ENCODE data around the gene AP5S1. TPM values are rescaled to one million over a fixed set of nuclear protein-coding genes. Genes with fewer than 3 reads are reported as not detected.

Gene AP5S1
- total and polyA plus RNA-seq, 10 of the 15 experiments (the other 5 are each of a cell fraction or from before 2014, with no cell fraction given) = 3.8 to 13.2 (median 7.8) TPM

DNA sequence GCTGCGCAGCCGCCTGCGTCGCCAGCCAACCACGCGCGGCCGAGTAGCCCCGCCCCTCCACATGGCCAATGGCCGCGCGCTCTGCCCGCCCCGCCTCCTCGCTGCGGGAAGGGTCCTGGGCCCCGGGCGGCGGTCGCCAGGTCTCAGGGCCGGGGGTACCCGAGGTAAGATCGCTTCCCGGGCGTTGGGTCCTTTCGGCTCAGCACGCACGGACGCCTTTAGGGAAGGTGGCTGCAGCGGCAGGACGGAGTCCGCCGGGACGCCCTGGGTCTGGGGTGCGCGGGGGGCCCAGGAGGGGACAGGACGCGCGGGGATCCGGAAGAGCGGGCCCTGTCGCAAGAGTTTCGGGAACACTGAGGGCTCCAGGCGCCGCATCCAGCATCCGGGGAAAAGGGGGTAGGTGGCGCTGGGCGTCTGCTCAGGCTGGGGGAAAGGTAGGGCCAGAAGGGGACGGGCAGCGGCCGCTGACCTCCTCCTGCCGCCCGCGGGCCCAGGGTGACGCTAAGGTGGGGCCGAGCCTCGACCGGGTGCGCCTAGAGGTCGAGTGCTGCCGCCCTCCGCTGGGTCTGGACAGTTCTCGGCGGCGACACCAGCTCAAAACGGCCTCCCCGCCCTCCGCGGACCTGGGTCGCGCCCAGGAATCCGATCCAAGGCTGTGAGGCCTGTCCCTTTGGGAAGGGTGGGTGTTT lies 26.5 kb downstream of the AP5S1 start, which contains the start of gene MAVS (continued):
- TF ChIP-seq, protein P1, sequence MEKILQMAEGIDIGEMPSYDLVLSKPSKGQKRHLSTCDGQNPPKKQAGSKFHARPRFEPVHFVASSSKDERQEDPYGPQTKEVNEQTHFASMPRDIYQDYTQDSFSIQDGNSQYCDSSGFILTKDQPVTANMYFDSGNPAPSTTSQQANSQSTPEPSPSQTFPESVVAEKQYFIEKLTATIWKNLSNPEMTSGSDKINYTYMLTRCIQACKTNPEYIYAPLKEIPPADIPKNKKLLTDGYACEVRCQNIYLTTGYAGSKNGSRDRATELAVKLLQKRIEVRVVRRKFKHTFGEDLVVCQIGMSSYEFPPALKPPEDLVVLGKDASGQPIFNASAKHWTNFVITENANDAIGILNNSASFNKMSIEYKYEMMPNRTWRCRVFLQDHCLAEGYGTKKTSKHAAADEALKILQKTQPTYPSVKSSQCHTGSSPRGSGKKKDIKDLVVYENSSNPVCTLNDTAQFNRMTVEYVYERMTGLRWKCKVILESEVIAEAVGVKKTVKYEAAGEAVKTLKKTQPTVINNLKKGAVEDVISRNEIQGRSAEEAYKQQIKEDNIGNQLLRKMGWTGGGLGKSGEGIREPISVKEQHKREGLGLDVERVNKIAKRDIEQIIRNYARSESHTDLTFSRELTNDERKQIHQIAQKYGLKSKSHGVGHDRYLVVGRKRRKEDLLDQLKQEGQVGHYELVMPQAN (conservative IDR thresholded peaks at IDR 0.05) = peak; percentile 60
- TF ChIP-seq NBN (IDR thresholded peaks at IDR 0.05) (0 out of 2 replicates have a peak, but pooled peaks have one; percentile 15), BCL11A (IDR thresholded peaks at IDR 0.05; ENCODE audit: low read depth, low read length) (no peak), SIN3A (IDR thresholded peaks at IDR 0.05; ENCODE audit: low read depth, low read length) (peak; percentile 66; the same call in 1 of the 2 replicates), POLR2A (IDR thresholded peaks at IDR 0.05; ENCODE audit: low read depth, low read length) (peak; percentile 98), RAD51 (IDR thresholded peaks at IDR 0.05) (no peak), RFX5 (IDR thresholded peaks at IDR 0.05; ENCODE audit: low read depth, low read length) (peak; percentile 45; the same call in 1 of the 2 replicates), CHD1 (IDR thresholded peaks at IDR 0.05; ENCODE audit: low read depth, low read length) (no peak), POLR2AphosphoS5 (IDR thresholded peaks at IDR 0.05; ENCODE audit: low read length) (peak; percentile 70; the same call in 1 of the 2 replicates), GABPA (IDR thresholded peaks at IDR 0.05; ENCODE audit: low read depth) (no peak), POU2F2 (IDR thresholded peaks at IDR 0.05; ENCODE audit: borderline replicate concordance, low read depth, low read length) (peak; percentile 38; the same call in 1 of the 3 replicates), NR2F1 (conservative IDR thresholded peaks at IDR 0.05) (peak; percentile 10; the same call in 1 of the 2 replicates), EGR1 (IDR thresholded peaks at IDR 0.05; ENCODE audit: borderline replicate concordance in 1 of 2, low read depth in 2 of 2, low read length in 2 of 2) (peak in 1 of 2 experiments; percentile 17; a peak in 1 of 3 replicates), EED (IDR thresholded peaks at IDR 0.05; ENCODE audit: low read depth) (peak; percentile 58), SMAD5 (IDR thresholded peaks at IDR 0.05; ENCODE audit: low read depth) (no peak; the same call in 1 of the 2 replicates), SP1 (IDR thresholded peaks at IDR 0.05; ENCODE audit: low read depth, low read length) (peak; percentile 82), IKZF2 (IDR thresholded peaks at IDR 0.05) (no peak), LARP7 (IDR thresholded peaks at IDR 0.05) (peak; percentile 23; the same call in 1 of the 2 replicates), GATAD2B (conservative IDR thresholded peaks at IDR 0.05; ENCODE audit: low read depth) (peak; percentile 84)
- TF ChIP-seq, protein P2, sequence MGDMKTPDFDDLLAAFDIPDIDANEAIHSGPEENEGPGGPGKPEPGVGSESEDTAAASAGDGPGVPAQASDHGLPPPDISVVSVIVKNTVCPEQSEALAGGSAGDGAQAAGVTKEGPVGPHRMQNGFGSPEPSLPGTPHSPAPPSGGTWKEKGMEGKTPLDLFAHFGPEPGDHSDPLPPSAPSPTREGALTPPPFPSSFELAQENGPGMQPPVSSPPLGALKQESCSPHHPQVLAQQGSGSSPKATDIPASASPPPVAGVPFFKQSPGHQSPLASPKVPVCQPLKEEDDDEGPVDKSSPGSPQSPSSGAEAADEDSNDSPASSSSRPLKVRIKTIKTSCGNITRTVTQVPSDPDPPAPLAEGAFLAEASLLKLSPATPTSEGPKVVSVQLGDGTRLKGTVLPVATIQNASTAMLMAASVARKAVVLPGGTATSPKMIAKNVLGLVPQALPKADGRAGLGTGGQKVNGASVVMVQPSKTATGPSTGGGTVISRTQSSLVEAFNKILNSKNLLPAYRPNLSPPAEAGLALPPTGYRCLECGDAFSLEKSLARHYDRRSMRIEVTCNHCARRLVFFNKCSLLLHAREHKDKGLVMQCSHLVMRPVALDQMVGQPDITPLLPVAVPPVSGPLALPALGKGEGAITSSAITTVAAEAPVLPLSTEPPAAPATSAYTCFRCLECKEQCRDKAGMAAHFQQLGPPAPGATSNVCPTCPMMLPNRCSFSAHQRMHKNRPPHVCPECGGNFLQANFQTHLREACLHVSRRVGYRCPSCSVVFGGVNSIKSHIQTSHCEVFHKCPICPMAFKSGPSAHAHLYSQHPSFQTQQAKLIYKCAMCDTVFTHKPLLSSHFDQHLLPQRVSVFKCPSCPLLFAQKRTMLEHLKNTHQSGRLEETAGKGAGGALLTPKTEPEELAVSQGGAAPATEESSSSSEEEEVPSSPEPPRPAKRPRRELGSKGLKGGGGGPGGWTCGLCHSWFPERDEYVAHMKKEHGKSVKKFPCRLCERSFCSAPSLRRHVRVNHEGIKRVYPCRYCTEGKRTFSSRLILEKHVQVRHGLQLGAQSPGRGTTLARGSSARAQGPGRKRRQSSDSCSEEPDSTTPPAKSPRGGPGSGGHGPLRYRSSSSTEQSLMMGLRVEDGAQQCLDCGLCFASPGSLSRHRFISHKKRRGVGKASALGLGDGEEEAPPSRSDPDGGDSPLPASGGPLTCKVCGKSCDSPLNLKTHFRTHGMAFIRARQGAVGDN (IDR thresholded peaks at IDR 0.05) = 0 out of 2 replicates have a peak, but pooled peaks have one; percentile 3
- TF ChIP-seq, protein P3, sequence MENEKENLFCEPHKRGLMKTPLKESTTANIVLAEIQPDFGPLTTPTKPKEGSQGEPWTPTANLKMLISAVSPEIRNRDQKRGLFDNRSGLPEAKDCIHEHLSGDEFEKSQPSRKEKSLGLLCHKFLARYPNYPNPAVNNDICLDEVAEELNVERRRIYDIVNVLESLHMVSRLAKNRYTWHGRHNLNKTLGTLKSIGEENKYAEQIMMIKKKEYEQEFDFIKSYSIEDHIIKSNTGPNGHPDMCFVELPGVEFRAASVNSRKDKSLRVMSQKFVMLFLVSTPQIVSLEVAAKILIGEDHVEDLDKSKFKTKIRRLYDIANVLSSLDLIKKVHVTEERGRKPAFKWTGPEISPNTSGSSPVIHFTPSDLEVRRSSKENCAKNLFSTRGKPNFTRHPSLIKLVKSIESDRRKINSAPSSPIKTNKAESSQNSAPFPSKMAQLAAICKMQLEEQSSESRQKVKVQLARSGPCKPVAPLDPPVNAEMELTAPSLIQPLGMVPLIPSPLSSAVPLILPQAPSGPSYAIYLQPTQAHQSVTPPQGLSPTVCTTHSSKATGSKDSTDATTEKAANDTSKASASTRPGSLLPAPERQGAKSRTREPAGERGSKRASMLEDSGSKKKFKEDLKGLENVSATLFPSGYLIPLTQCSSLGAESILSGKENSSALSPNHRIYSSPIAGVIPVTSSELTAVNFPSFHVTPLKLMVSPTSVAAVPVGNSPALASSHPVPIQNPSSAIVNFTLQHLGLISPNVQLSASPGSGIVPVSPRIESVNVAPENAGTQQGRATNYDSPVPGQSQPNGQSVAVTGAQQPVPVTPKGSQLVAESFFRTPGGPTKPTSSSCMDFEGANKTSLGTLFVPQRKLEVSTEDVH (IDR thresholded peaks at IDR 0.05; ENCODE audit: low read depth, partially characterized antibody) = no peak
